Dermis microvascular lymphatic vessel endothelial cell (primary cell): ENCODE measurements around the gene PYGB. TPM values are rescaled to one million over a fixed set of nuclear protein-coding genes. Genes with fewer than 3 reads are reported as not detected.
"Not testable (repeated sequence)": the region's sequence is repeated elsewhere in the genome, so short reads cannot be mapped to it uniquely, and the experiment has no call there.

Source experiments
- DNase-seq, 2 donors: peaks; one replicate each; pipeline versions ENCODE4 v3.0.0 to v3.0.0-alpha.2; 2010; ENCODE audit warnings: low read depth in 2 of 2
- total RNA-seq: library from RNA; depleted of rRNA; stranded (reverse); fragments of >200 nt; gene quantifications from 2 replicates; pipeline ENCODE4 v1.2.1, GENCODE V29; 2014

The PYGB gene
- total RNA-seq, 1 donor from 2014 or later, result 81.9 TPM

DNA sequence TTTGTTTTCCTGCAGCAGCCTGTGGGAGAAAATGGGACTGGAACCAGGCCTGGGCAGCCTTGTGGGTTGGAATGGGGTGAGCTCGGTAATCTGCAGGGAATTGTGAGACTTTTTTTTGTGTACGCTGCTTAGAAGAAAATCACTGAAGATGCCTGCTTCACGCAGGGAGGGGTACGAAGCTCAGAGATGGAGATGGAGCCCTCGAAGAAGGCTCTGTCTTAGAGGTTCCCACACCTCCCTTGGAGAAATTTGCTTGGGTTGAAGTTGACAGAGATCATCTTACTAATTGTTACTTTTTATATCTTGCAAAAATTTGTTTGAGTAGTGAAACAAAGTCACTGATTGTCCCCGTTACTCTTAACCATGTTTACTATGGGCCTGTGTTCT, 894 bp downstream of the PYGB start:
- no peak for DNase-seq

DNA sequence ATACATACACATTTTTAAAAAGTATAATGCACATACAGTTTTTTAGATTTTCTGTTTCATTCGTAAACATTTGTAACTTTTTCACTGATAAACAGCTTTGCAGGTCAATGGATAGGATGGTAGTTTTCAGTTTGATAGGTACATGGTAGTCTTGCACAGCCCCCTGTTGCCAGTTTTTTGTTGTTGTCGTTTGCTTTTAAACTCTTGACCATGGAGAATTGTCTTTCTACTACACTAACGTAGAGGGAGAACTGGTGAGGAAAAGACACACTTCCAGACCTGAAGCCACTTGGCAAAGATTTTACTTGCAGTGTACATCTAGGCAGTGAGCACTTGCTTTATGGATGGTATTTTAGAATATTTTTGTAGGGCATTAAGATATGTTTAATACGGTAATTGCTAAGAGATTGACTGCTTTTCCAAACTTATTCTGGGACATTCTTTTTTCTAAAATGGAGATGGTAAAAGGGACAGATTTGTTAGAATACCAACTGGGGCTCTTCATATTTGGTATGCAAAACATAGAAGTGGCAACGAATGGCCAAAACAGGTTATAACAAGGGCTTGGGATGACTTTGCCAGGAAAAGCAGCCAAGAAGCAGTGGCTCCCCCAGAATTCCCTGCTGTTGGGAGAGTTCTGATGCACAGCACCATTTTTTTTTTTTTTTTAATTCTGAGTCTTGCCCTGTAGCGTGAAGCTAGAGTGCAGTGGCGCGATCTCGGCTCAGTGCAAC, 1.5 kb downstream of the PYGB start:
- DNase-seq, result peak in 1 of 2 donors; percentile 41

DNA sequence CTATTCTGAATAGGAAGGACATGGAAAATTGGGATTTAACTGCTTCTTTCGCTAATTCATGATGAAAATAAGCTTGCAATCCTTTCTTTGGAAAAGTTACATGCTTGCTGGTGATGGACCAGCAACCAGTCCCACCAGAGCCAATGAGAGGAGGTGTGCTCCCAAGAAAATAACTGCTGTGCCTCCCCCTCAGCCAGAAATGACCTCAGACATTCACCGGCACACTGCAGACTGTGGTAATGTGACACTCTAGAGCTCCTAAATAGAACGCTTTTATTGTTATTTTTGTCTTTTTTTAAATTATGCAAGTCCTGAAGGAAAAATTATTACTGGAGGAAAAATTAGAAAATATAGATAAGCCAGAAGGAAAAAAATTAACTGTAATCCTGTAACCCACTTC, 2.6 kb downstream of the PYGB start:
- DNase-seq, result no peak

DNA sequence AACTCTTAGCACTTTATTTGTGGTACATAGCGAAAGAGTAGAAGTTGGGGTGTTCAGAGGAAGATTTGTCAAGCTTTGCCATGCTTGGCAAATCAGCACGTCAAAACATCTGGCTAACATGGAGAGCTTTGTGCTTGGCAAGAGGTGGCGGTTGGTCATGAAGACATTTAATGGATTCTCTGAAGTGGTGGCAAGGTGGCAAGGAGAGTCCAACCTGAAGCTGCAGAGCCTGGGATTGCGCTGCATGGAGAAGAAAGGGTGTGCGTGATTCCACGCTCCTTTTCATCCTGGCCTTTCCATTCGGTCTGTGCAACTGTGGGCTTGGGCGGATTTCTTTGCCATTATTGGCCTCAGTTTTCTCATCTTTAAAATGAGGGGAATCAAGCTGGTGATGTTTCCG, 3.1 kb downstream of the PYGB start:
- no peak for DNase-seq

DNA sequence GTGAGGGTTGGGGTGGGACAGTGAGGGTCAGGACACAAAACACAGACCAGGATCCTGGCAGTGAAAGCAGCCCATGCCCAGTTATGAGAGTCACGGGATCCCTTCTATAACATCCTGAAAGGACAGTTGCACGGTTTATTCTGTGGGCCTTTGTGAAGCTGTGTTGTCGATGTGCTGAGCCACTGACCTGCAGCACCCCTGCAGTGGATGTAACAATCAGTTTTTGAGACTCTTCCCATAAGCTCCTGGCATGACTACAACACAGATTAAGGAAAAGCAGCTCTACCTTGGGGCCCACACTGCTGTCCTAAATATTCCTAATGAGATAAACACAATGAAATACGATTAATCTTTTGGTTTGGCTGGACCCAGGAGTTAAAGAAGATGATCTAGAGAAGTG, 3.7 kb downstream of the PYGB start:
- no peak for DNase-seq

DNA sequence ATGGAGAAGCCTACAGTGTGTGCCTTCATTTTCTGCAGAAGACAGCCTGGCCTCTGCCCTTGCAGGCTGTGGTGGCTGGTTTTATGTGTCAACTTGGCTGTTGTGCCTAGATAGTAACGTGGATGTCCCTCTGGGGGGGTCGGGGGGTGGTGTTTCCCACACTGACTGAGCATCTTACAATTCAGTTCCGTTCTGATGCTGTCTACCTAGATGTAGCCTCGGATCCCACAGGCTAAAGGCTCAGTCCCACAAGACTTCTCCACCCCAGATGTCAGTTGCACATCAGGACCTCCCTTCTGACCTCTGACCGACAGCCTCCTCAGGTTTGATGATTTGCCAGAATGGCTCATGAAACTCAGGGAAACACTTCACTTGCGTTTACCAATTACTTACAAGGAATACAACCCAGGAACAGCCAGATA, 4.4 kb downstream of the PYGB start:
- no peak for DNase-seq

DNA sequence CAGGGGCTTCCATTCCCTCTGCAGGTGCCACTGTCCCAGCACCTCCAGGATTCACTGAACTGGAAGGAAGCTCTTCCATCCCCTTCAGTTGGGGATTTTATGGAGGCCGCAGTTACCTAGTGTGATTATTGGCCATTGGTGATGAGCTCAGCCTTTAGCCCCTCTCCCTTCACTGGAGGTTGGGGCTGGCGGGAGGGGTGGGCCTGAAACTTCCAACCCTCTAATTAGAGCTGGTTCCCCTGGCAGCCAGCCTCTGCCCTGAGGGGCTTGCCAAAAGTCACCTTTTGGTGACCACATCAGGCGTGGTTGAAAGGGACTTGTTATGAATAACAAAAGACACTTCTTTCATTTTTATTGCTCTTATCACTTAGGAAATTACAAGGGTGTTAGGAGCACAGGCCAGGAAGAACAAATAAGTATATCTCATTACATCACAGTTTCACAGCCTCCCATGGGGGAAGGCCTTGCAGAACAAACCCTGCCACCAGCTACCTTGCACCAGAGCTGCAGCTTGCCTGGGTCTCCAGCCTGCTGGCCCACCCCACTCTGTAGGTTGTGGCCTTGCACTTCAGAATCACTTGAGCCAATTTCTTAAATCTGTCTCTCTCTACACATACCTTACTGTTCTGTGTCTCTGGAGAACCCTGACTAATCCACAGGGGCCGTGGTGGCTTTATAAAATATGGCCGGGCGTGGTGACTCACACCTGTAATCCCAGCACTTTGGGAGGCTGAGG, 5.0 kb downstream of the PYGB start:
- DNase-seq, result no peak

DNA sequence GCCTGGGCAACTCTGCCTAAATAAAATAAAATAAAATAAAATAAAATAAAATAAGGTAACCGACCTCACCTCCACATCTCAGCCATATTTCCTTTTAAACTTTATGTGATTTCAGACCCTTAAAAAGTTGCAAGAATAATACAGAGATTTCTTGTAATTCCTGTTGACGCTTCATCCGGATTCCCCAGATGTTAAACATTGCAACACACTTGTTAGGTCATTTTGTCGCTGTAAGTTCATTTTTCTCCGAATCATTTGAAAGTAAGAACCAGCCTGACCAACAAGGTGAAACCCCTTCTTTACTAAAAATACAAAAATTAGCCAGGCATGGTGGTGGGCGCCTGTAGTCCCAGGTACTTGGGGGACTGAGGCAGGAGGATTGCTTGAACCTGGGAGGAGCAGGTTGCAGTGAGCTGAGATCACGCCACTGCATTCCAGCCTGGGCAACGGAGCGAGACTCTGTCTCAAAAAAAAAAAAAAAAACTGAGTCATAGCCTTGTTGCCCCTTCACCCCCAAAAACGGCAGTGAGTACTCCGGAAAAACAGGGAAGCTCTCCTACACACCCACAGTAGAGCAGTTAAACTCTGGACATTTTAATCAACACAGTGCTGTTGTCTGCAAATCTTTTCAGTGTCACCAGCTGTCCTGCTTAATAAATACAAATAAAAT, 5.9 kb downstream of the PYGB start:
- no peak for DNase-seq

DNA sequence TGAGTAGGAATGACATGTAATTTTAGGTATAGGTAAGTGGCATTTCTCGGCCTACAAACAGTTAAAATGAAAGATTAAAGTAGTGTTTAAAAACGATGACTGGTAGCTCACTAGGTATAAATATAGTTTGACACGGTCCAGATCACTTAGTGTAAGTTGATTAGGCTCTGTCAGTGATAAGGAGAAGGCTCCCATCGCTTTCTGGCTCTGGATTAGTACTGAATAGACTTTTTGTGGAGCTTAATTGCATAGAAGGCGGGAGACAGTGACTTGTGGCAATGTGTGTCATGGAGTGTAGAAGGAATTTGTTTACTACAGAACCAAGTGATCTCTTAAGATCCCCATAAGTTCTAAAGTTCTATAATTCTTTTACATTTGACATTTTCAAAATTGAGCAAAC, 6.7 kb downstream of the PYGB start:
- no peak for DNase-seq

DNA sequence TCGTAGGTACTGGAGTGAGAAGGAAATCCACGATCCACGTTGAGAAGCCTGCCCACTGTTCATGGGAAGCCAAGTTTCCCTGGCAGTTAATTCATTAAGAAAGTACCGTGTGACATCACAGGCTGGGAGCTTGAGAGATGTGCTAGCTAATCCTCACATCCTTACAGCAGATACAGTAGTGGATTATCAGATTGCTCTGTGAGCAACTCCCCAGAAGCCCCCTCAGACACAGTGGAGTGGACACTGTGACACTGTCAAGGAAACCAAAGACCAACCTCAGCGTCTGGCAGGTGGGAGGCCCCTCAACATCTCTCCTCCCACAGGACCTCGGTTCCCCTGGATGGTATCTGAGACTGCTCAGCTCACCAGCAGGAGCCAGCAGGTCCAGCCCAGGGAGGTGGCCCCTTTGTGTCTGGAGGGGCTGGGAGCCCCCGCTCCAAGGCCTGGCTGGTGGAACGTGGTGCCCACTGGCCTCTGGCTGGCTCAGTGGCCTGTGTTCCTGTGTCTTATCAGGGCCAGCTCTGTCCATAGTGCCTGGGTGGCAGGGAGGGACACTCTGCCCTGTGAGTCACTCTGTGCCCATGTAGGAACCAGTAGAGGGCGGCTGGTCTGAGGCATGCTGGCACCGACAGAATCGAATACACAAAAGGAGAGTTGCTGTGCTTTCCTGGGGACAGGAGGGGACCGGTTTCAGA, 7.2 kb downstream of the PYGB start:
- no peak for DNase-seq

DNA sequence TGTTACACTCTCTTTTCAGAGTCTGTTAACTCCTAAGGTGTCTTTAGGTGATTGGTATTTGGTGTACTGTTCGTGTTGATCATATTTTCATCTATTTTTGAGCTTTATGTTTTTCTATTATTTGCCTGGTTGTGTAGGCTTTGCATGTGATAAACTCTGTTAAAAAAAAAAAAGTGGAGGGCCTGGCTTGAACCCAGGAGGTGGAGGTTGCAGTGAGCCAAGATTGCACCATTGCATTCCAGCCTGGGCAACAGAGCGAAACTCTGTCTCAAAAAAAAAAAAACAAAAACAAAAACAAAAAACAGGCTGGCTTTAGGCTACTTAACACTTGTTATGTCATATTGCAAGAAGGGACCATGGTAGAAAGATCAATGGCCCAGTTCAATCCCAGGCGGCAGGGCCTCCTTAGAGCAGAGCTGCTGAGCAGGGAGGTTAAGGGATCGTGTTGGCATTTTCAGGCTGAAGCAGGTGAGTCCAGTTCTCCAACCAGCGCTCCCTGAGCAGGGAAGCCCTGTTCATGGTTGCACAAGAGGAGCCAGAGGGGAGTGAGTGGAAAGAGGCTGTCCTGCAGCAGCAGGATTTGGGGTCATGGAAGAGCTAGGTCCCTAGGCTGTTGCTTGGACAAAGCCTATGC, 8.5 kb downstream of the PYGB start:
- no peak for DNase-seq

DNA sequence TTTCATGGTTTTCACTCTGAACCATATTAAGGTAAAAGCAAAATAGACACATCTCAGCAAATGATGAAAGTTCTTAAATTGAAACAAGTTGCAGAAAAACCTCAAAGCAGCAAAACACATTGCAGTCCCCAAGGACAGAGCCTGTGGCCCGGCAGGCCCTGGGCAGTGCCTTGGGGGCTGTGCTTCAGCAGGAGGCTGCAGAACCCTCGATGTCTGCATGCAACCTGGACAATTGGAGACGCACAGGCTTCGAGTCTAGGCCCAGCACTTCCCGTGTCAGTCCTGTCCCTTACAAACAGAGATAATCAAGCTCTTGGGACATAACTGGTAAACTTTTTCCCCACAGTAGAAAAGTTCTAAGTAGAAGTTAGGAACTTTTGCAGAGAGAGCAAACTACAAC, 9.2 kb downstream of the PYGB start:
- DNase-seq, result no peak

DNA sequence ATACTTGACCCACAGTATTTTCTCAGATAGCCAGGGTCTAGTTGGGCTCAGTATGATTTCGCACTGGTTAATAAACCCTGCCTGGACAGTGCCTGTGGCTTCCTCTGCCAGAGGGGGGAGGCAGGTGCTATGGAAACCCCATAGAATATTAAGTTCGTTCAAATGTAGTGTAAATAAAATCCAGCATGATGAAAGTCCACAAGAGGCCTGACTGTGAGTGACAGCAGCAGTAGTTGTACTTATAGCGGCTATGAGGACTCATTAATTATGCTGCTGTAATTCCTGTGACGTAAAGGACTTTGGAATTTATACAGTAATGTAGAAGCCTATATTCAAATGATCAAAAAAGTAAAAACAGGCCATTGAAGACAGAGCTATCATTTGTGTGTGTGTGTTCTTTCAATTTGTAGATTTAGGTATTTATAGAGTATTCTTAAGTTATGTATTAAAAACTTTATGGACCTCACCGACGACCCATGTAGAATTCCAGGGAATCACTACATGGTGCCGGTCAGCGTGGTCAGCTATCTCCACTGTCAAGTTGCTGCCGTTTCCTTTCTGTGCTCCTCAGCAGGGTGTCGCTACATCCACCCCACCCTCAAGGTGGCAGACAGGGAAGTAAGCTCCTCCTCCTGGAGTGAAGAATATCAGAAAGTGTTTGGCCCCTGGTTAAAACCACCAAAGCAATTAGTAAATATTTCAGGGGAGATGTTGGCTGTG, 10.0 kb downstream of the PYGB start:
- DNase-seq, result no peak

DNA sequence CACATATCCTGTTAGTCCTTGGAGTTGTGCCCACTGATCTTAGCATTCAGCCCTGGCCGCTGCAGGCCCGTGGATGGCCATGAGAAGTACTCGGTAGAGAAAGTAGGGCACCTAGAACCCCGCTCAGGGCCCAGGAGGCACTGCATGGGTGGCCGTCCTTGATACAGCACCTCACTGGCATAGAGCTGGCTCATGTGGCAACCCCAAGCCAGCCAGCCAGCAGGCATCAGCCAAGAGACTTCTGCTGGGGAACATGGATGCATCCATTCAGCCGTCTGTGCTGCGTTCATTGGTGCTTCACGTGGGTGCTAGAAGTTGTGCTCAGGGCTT, 10.6 kb downstream of the PYGB start:
- no peak for DNase-seq

DNA sequence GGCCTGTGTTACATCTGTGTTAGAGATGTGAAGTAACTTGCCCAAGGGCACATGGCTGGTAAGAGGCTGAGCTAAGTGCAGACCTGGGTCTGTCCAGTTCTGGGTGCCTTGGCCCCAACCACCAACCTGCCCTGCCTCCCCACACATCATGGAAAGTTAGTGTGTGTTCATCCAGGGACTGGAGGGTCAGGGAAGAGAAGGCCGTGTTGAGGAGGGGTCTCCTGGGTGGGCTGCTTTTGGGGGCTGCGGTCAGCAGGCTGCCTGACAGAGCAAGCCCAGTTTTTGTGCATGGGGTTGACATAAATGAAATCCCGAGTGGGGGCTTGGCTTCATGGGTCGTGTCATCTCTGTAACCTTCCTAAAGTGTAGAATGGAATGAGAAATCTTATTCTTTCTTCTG, 10.9 kb downstream of the PYGB start:
- DNase-seq, result no peak

DNA sequence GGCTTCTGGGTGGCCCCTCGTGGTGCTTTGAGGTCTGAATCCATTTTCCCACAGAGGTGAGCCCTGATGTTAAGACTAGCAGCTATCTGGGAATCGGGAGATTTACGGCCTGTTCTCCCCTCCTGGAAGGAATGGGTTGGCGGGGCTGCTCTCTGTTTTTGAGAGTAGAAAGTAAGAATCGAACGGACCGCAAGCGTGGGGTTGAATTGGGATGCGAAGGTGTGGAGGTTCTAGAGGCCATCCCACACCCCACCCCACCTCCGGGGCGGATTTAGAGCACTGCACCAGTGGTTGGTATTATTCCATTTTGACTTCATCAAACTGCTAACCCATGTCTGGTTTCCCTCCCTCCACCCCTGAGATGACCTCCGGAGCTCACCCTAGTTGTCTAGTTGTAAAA, 11.5 kb downstream of the PYGB start:
- DNase-seq, result no peak

DNA sequence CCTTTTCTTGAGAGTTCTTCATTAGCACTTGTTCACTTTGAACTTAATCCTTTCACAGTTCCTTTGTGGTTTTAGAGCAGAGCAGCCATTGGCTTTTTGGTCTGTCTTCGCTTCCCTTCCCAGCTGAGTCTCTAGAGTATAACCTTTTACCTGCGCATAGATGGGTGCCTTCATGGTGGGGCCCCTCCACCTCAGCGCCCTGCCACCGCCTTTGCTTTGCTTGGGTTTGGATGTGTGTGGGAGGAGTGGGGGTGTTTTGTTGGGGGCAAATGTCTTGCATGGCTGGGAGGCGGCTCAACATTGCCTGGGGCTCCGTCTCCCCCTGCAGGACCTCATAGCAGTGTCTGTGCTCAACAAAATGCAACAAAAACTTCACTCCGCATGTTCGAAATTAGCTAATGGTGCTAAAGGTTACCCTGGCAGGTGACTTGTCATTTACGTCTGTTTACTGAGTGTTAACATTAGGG, 11.9 kb downstream of the PYGB start:
- no peak for DNase-seq

DNA sequence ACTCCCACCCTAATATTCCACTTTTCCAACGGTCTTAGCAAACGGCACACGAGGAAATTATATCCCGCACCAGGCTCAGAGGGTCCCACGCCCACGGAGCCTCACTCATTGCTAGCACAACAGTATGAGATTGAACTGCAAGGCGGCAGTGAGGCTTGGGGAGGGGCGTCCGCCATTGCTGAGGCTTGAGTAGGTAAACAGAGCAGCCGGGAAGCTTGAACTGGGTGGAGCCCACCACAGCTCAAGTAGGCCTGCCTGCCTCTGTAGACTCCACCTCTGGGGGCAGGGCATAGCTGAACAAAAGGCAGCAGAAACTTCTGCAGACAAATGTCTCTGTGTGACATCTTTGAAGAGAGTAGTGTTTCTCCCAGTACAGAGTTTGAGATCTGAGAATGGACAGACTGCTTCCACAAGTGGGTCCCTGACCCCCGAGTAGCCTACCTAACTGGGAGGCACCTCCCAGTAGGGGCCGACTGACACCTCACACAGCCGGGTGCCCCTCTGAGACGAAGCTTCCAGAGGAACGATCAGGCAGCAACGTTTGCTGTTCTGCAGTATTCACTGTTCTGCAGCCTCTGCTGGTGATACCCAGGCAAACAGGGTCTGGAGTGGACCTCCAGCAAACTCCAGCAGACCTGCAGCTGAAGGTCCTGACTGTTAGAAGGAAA, 13.0 kb downstream of the PYGB start:
- DNase-seq, result not testable (repeated sequence)

DNA sequence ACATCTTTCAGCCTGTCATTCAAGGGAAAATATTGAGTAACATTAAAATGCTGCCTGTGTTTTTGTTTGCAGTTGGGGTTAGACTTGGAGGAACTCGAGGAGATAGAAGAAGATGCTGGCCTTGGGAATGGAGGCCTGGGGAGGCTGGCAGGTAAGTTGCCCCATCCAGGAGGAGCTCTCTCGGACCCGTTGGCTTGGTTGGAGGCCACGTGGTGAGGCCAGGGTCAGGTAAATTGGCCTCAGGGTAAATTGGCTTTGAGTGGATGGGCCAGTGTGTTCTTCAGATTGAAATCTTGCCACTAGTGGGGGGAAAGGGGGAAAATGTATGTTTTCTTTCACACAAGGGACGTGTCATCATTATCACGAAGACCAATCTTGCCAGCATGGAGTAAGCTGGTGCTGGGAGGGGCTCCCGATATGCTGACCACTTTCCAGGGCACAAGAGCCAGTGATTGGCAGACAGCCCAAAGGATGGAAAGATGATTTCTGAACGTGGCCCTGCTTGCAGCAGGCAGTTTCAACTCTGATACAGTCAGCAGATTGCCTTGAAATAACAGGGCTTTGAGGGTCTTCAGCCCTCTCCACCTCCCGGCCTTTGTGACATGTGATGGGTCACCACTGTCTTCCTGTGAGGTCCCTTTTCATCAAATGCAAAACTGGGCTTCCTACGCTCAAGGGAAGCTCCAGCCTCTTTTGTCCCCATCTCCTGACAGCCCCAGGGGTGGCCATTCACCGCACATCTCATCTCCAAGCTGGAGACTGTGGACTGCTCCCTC, 21.4 kb downstream of the PYGB start:
- DNase-seq, result no peak

DNA sequence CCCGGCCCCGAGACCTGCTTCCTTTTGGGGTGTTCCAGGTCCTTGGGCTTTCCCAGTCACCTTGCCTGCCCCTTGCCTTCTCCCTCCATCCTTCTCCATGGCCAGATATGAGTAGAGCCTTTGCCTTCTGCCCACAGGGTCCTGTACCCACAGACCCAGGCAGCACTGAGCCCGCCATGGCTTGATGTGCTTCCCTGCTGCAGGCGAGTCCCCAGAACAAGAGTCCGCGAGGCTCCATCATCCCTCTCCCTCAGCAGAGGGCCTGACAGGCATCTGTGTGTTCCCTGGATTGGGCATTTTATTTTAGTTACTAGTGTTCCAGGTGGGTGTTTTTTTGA, 21.9 kb downstream of the PYGB start:
- no peak for DNase-seq
